Measurements from ENCODE around the gene ATAT1.

GRCh38 chr6:30682143-30683117 is 55.8 kb downstream of the ATAT1 start:
- TF ChIP-seq CTCF (conservative IDR thresholded peaks at IDR 0.05 in 1 of 2, IDR thresholded peaks at IDR 0.05 in 1 of 2; ENCODE audit: extremely low read depth in 1 of 2, insufficient read depth in 1 of 2, low read depth in 1 of 2, low read length in 2 of 2), result no peak
- no peak for TF ChIP-seq EZH2 (IDR thresholded peaks at IDR 0.05; ENCODE audit: borderline replicate concordance, low read length)

All from mammary epithelial cell (primary cell).